OCI-LY1 (cell line): ENCODE results near the gene SLCO4A1.

Experiments used
- EZH2 ChIP-seq: fragments of 200-600 bp; sonication (generic), shearing (Covaris generic); IDR thresholded peaks from 2 replicates; pipeline ENCODE4 v1.8.0; 2017; ENCODE audit warnings: borderline replicate concordance, mixed run types, mild to moderate bottlenecking, antibody characterized with exemption, low read length, moderate library complexity, mixed read lengths
- TF ChIP-seq, protein P1 (sequence below): fragments of 200-600 bp; sonication (generic), shearing (Covaris generic); IDR thresholded peaks from 2 replicates; pipeline ENCODE4 v1.5.1; 2017; ENCODE audit warnings: mild to moderate bottlenecking, antibody characterized with exemption, low read length, moderate library complexity, mixed read lengths

DNA sequence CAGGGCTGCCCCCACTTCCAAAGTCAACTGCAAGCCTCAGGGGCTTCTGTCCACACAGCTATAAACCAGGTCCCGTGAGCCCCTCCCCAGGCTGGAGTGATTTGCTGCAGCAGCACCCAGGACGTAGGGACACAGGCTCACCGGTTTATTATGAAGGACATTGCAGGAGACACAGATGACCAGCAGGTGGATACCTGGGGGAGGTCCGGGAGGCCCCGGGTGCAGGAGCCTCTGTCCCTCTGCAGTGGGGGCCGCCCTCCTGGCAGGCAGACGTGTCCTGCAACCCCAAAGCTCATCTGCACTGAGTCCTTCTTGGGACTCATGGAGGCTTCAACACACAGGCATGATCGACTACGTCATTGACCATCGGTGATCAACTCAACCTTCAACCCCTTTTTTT lies 51.8 kb downstream of the SLCO4A1 start:
- TF ChIP-seq, protein P1, sequence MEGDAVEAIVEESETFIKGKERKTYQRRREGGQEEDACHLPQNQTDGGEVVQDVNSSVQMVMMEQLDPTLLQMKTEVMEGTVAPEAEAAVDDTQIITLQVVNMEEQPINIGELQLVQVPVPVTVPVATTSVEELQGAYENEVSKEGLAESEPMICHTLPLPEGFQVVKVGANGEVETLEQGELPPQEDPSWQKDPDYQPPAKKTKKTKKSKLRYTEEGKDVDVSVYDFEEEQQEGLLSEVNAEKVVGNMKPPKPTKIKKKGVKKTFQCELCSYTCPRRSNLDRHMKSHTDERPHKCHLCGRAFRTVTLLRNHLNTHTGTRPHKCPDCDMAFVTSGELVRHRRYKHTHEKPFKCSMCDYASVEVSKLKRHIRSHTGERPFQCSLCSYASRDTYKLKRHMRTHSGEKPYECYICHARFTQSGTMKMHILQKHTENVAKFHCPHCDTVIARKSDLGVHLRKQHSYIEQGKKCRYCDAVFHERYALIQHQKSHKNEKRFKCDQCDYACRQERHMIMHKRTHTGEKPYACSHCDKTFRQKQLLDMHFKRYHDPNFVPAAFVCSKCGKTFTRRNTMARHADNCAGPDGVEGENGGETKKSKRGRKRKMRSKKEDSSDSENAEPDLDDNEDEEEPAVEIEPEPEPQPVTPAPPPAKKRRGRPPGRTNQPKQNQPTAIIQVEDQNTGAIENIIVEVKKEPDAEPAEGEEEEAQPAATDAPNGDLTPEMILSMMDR: no peak
- TF ChIP-seq EZH2: no peak
